ENCODE measurements around the gene FADS6.

DNA sequence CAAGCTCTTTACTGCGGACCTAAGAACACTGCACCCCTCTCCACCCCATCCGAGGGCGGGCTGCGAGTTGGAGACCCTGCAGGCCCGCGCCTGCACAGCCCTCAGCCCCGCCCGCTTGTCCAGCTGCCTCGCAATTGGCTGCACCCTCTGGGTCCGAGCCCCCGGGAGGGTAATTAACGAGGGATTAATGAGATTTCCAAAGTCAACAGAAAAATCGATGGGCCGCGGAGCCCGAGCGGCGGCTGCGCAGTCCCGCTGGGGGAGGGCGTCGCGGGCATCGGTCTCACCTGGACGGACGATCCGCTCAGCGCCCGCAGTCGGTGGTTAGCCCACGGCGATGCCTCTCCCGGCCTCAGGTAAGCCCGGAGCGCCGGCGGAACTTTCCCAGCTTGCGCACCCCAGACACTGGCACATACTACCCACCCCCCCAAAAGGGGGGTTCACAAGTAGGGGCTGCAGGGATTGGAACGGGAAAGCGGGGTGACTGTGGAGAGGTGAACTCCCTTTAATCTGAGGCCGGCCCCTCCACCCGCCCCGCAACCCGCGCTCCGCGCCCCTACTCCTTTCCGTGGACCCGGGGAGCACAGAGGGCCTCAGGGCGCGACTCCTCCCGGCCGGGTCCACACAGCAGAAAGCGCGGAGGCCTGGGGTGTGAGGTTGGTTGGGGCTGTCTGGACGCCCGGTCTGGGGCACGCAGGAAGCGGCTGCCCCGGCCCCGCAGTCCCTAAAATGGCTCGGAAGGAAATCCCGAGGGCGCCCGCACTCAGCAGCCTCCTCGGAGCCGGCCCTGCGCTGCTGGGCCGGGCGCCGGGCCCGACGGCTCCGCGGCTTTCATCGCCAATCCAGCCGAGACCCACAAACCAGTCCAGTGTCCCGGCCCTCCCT, 42.4 kb upstream of the FADS6 start, which contains the start of gene OTOP3:
- no peak for TF ChIP-seq POLR2A (IDR thresholded peaks at IDR 0.05)
- no peak for TF ChIP-seq CTCF (IDR thresholded peaks at IDR 0.05)
- TF ChIP-seq POLR2AphosphoS5 (IDR thresholded peaks at IDR 0.05) = no peak
